Upper lobe of left lung (tissue), 6 donors: Measurements from ENCODE around the gene MICAL3. TPM values are rescaled to one million over a fixed set of nuclear protein-coding genes. Genes with fewer than 3 reads are reported as not detected.

Source experiments
- ATAC-seq, 2 donors: fragments of 200-7000 bp; cut with Tn5 transposase; one replicate each; pipeline ENCODE4 v1.9.1; 2022; ENCODE audit warnings: mild to moderate bottlenecking in 2 of 2, moderate library complexity in 2 of 2; ENCODE audit not compliant: low FRiP score in 2 of 2
- DNase-seq, 2 donors: peaks; one replicate each; pipeline ENCODE4 v3.0.0-alpha.2; 2019 to 2020
- H3K27ac ChIP-seq, 4 donors: fragments of 200-600 bp; sonication (generic); one replicate each; pipeline ENCODE4 v1.5.1; 2016 to 2019
- H3K27me3 ChIP-seq, 4 donors: fragments of 200-600 bp; sonication (generic); one replicate each; pipeline ENCODE4 v1.5.1; 2017 to 2019
- H3K36me3 ChIP-seq, 4 donors: fragments of 200-600 bp; sonication (generic); one replicate each; pipeline ENCODE4 v1.5.1; 2016 to 2019
- H3K4me1 ChIP-seq, 4 donors: fragments of 200-600 bp; sonication (generic); one replicate each; pipeline ENCODE4 v1.5.1; 2018 to 2019
- H3K4me3 ChIP-seq, 4 donors: fragments of 200-600 bp; sonication (generic); one replicate each; pipeline ENCODE4 v1.5.1; 2017 to 2019; ENCODE audit warnings: mild to moderate bottlenecking in 2 of 4, moderate library complexity in 1 of 4
- H3K9me3 ChIP-seq, 4 donors: fragments of 200-600 bp; sonication (generic); one replicate each; pipeline ENCODE4 v1.5.1; 2018 to 2019
- CTCF ChIP-seq, 6 experiments: fragments of 450-650 bp in 4 of 6; fragments of 200-600 bp in 2 of 6; sonication (generic) in 2 of 6; IDR thresholded peaks; one replicate each; pipeline ENCODE4 v1.5.1; 2016 to 2019; ENCODE audit warnings: antibody characterized with exemption in 6 of 6
- EP300 ChIP-seq, 4 donors: sonication (generic); formaldehyde crosslinking; IDR thresholded peaks; one replicate each; pipeline ENCODE4 v1.5.1; 2017; ENCODE audit warnings: antibody characterized with exemption in 4 of 4, control low read depth in 2 of 4
- POLR2A ChIP-seq, 4 donors: fragments of 450-650 bp; IDR thresholded peaks; one replicate each; pipeline ENCODE4 v1.5.1; 2016 to 2017; ENCODE audit warnings: antibody characterized with exemption in 4 of 4, mild to moderate bottlenecking in 2 of 4
- POLR2AphosphoS5 ChIP-seq, 2 donors: sonication (generic); formaldehyde crosslinking; IDR thresholded peaks; one replicate each; pipeline ENCODE4 v1.5.1; 2017; ENCODE audit warnings: antibody characterized with exemption in 2 of 2
- WGBS, 2 donors: methylation state at CpG; one replicate each; pipeline ENCODE4 v1.1.5; 2017 to 2018; 5-methylcytosine and 5-hydroxymethylcytosine counted together
- total RNA-seq, 6 donors: library from RNA; depleted of rRNA in 4 of 6; stranded (reverse); fragments of >200 nt in 4 of 6; gene quantifications; one replicate each; pipeline versions ENCODE4 v1.1.0 to v1.2.1, GENCODE V29; 2016 to 2021
- donor health status: DM: no; HTN: no; CAD: no; lungs with moderate emphysema.
- donor health status: DM: no; HTN: yes; CAD: no; lungs with severe emphysema.

Gene MICAL3
- total RNA-seq, 6 donors from 2014 or later, result 6.4 to 39.8 (median 23.4) TPM

- TF ChIP-seq POLR2AphosphoS5 (IDR thresholded peaks at IDR 0.05) (peak; percentile 14 to 41), EP300 (IDR thresholded peaks at IDR 0.05) (no peak)
- peak; percentile 65 to 68 for ATAC-seq
- peak overlapping the region in 3 of 4 donors; percentile 5 to 23 (median 13) for H3K27ac ChIP-seq
- WGBS, 2 donors, result 18 to 19% methylated on average over 15 of the region's 15 CpGs
- no peak for DNase-seq
- peaks cover 21 to 49% (median 29%) of the 10 kb centered on the region in 4 donors for H3K4me1 ChIP-seq
- H3K27me3 ChIP-seq, result no peaks in the 10 kb centered on the region
- peak overlapping the region in 1 of 4 donors; percentile 9 for H3K4me3 ChIP-seq
- no peaks in the 10 kb centered on the region for H3K9me3 ChIP-seq
- H3K36me3 ChIP-seq, result no peaks in the 10 kb centered on the region
Observed at GRCh38 chr22:17920145-17920605, 104.2 kb downstream of the MICAL3 start.

DNA sequence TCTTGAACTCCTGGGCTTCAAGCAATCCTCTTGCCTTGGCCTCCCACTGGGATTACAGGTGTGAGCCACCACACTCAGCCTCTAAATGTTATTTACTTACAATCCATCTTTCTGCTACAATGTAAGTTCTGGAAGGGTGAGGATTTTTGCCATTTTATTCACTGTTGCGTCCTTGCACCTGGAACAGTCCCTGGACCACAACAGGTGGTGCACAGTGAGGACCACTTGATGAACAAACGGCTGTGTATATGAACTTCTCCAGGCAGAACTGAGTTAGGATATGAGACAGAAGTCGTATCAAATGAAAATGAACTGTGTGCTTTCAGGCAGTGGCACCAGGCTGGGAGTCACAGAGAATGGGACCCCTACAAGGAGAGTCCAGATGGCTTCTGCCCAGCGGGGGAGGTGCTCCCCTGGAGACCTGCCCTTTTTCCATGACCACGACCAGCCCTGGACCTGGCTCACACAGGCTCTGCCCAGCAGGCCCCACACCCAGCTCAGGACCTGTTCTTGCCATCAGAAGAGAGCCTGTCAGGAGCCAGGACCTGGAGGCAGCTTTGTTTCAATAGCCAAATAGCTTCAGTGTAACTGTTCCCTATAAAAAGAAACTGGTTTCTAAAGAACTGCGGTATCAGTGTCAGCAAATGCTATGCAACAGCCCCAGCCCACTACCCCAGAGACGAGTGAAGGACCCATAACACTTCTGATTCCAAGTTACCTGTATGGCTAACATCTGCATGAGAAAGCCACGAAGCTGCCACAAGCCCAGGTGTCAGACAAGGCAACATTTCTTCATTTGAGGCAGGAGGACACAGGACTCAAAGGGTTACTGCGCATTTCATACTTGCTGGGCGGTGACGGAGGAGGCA is 104.9 kb downstream of the MICAL3 start:
- no peak for ATAC-seq
- peaks cover 15 to 43% (median 25%) of the 10 kb centered on the region in 4 donors for H3K4me1 ChIP-seq
- peak overlapping the region in 3 of 4 donors; percentile 5 to 23 (median 13) for H3K27ac ChIP-seq
- DNase-seq, result no peak
- TF ChIP-seq POLR2A (IDR thresholded peaks at IDR 0.05) (no peak), EP300 (IDR thresholded peaks at IDR 0.05) (no peak), CTCF (IDR thresholded peaks at IDR 0.05) (no peak), POLR2AphosphoS5 (IDR thresholded peaks at IDR 0.05) (no peak)
- 68 to 73% methylated on average over 10 to 11 of the region's 11 CpGs for WGBS, 2 donors
- H3K4me3 ChIP-seq, result no peak overlapping the region
- no peaks in the 10 kb centered on the region for H3K36me3 ChIP-seq
- no peaks in the 10 kb centered on the region for H3K27me3 ChIP-seq
- no peaks in the 10 kb centered on the region for H3K9me3 ChIP-seq

GRCh38 chr22:17918840-17919239 is 105.5 kb downstream of the MICAL3 start:
- no peak for ATAC-seq
- Histone ChIP-seq H3K4me3 (no peak overlapping the region), H3K36me3 (no peaks in the 10 kb centered on the region), H3K27ac (no peak overlapping the region), H3K4me1 (peaks cover 15 to 37% (median 23%) of the 10 kb centered on the region in 4 donors), H3K27me3 (no peaks in the 10 kb centered on the region), H3K9me3 (no peaks in the 10 kb centered on the region)
- DNase-seq, result no peak
- 64 to 78% methylated on average over 5 of the region's 5 CpGs for WGBS, 2 donors
- no peak for TF ChIP-seq EP300 (IDR thresholded peaks at IDR 0.05)
- no peak for TF ChIP-seq POLR2A (IDR thresholded peaks at IDR 0.05)
- TF ChIP-seq CTCF (IDR thresholded peaks at IDR 0.05), result no peak
- TF ChIP-seq POLR2AphosphoS5 (IDR thresholded peaks at IDR 0.05), result no peak

DNA sequence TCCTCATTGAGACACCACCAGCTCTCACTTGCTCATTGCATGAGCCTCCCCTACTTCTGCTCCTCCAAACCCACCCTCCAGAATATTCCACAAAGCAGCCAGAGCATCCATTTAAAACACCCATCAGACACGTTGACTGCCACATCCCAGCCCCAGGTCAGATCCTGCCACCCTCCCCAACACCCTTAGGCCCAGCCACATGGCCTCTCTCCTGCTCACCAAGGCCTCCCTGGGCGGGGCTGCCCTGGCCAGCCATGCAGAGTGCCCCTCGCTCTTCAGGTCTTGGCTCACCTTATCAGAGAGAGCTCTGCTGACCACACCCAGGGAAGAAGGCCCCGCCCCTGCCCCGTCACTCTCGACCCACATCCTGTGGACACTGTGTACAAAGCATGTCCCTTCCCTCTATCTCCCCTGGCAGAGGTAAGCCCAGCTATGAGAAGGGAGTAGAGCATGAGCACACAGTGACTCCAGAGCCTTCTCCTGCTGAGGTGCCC is 106.8 kb downstream of the MICAL3 start:
- WGBS, 2 donors, result 80 to 88% methylated on average over 3 to 6 of the region's 6 CpGs
- DNase-seq, result peak in 1 of 2 donors; percentile 61
- Histone ChIP-seq H3K27me3 (no peaks in the 10 kb centered on the region), H3K4me1 (peaks cover 5 to 30% (median 25%) of the 10 kb centered on the region in 4 donors), H3K9me3 (no peaks in the 10 kb centered on the region), H3K36me3 (no peaks in the 10 kb centered on the region), H3K4me3 (no peak overlapping the region), H3K27ac (no peak overlapping the region)
- TF ChIP-seq POLR2A (IDR thresholded peaks at IDR 0.05) (no peak), CTCF (IDR thresholded peaks at IDR 0.05) (no peak), POLR2AphosphoS5 (IDR thresholded peaks at IDR 0.05) (no peak), EP300 (IDR thresholded peaks at IDR 0.05) (no peak)
- no peak for ATAC-seq

GRCh38 chr22:17916226-17916889 is 108.0 kb downstream of the MICAL3 start:
- no peaks in the 10 kb centered on the region for H3K27me3 ChIP-seq
- TF ChIP-seq POLR2A (IDR thresholded peaks at IDR 0.05) (no peak), POLR2AphosphoS5 (IDR thresholded peaks at IDR 0.05) (no peak), CTCF (IDR thresholded peaks at IDR 0.05) (no peak), EP300 (IDR thresholded peaks at IDR 0.05) (no peak)
- ATAC-seq, result no peak
- H3K4me1 ChIP-seq, result peaks cover 3 to 30% (median 19%) of the 10 kb centered on the region in 4 donors
- 76 to 82% methylated on average over 13 of the region's 13 CpGs for WGBS, 2 donors
- no peaks in the 10 kb centered on the region for H3K36me3 ChIP-seq
- DNase-seq, result no peak
- H3K9me3 ChIP-seq, result no peaks in the 10 kb centered on the region
- no peak overlapping the region for H3K4me3 ChIP-seq
- H3K27ac ChIP-seq, result no peak overlapping the region
